ENCODE measurements around the gene KIF26A. TPM values are rescaled to one million over a fixed set of nuclear protein-coding genes. Genes with fewer than 3 reads are reported as not detected.

The KIF26A gene
- total and polyA plus RNA-seq, 2 experiments from 2014 or later = 5.6 to 103 TPM

GRCh38 chr14:104117341-104118005 lies 20.9 kb upstream of the KIF26A start (continued):
- TF ChIP-seq ZNF462 (CRISPR knock-in tag; IDR thresholded peaks at IDR 0.05) (no peak), POLR2AphosphoS5 (IDR thresholded peaks at IDR 0.05; ENCODE audit: low read depth) (no peak), EZH2phosphoT487 (IDR thresholded peaks at IDR 0.05; ENCODE audit: unreplicated experiment) (no peak)

GRCh38 chr14:104118006-104118844 lies 20.2 kb upstream of the KIF26A start:
- Histone ChIP-seq H3K79me2 (replicated peaks; ENCODE audit: insufficient read depth) (no peaks in the 10 kb centered on the region), H3K27ac (ENCODE audit: low read depth) (no peak overlapping the region), H3K27me3 (ENCODE audit: insufficient read depth) (peaks cover 36% of the 10 kb centered on the region), H3K9me2 (ENCODE audit: insufficient read depth) (no peaks in the 10 kb centered on the region), H3K36me3 (ENCODE audit: insufficient read depth) (no peaks in the 10 kb centered on the region), H2AFZ (peak overlapping the region; percentile 76), H3F3A (replicated peaks; ENCODE audit: low read depth) (no peaks in the 10 kb centered on the region), H3K4me3 (peak overlapping the region; percentile 59), H3K4me1 (ENCODE audit: insufficient read depth) (no peaks in the 10 kb centered on the region; the same call in 1 of the 2 replicates), H4K20me1 (replicated peaks; ENCODE audit: insufficient read depth) (no peaks in the 10 kb centered on the region), H3K4me2 (peak overlapping the region; percentile 79)
- no peaks in the 10 kb centered on the region for H3K9me3 Mint-ChIP-seq
- peaks cover 33% of the 10 kb centered on the region for H3K27me3 Mint-ChIP-seq (ENCODE audit: insufficient read depth, low read depth, poor library complexity)
- ATAC-seq (peak; percentile 12; the same call in 2 of the 3 replicates), DNase-seq (ENCODE audit: low spot score) (no peak)
- no peak overlapping the region for H3K27ac Mint-ChIP-seq
- H3K4me3 Mint-ChIP-seq = no peak overlapping the region
- peaks cover 5% of the 10 kb centered on the region; the same call in 1 of the 3 replicates for H3K4me1 Mint-ChIP-seq
- H3K36me3 Mint-ChIP-seq (ENCODE audit: low read depth) = no peaks in the 10 kb centered on the region
- TF ChIP-seq REST (IDR thresholded peaks at IDR 0.05; ENCODE audit: unreplicated experiment) = no peak
- no peak for TF ChIP-seq CREB1 (CRISPR knock-in tag; IDR thresholded peaks at IDR 0.05; ENCODE audit: low read depth)
- no peak for TF ChIP-seq NANOG (IDR thresholded peaks at IDR 0.05; ENCODE audit: borderline replicate concordance)
